CD4-positive, alpha-beta T cell (primary cell): ENCODE data around the gene RALY. TPM values are rescaled to one million over a fixed set of nuclear protein-coding genes. Genes with fewer than 3 reads are reported as not detected.

Experiments used
- ATAC-seq: fragments of 200-7000 bp; cut with Tn5 transposase; one replicate; pipeline ENCODE4 v1.10.0; 2022; ENCODE audit warnings: mild to moderate bottlenecking; ENCODE audit not compliant: poor library complexity
- CTCF ChIA-PET: fragments of 350-600 bp; sonication (Branson Sonifier 250); formaldehyde crosslinking; loops from one replicate; lab custom pipeline; 2021; ENCODE audit warnings: antibody characterized with exemption, inconsistent platforms; lab: Charles Lee
- POLR2A ChIA-PET: fragments of 350-600 bp; sonication (Branson Sonifier 250); formaldehyde crosslinking; loops from one replicate; lab custom pipeline; 2021; ENCODE audit warnings: antibody characterized with exemption, inconsistent platforms; lab: Charles Lee
- DNase-seq, 14 experiments: peaks; one replicate each; pipeline ENCODE4 v3.0.0-alpha.2; 2013 to 2020; ENCODE audit warnings: mixed read lengths in 2 of 14
- H3K27ac ChIP-seq, 2 donors: one replicate each; pipeline versions ENCODE4 v1.5.1 to v1.7.0; 2013; ENCODE audit warnings: low read length in 2 of 2, low read depth in 1 of 2, mild to moderate bottlenecking in 1 of 2
- H3K27me3 ChIP-seq, 2 experiments: 1 replicate in 1 of 2; 2 replicates in 1 of 2; pipeline versions ENCODE4 v1.6.1 to v1.7.0; 2013; ENCODE audit warnings: low read length in 2 of 2, control low read depth in 1 of 2, mild to moderate bottlenecking in 1 of 2, moderate library complexity in 1 of 2; ENCODE audit not compliant: insufficient read depth in 2 of 2, control insufficient read depth in 1 of 2
- H3K36me3 ChIP-seq: one replicate; pipeline ENCODE4 v1.6.1; 2013; ENCODE audit warnings: low read length, control low read depth; ENCODE audit not compliant: insufficient read depth
- H3K4me1 ChIP-seq: one replicate; pipeline ENCODE4 v1.6.1; 2013; ENCODE audit warnings: low read length, control low read depth; ENCODE audit not compliant: insufficient read depth
- H3K4me3 ChIP-seq: one replicate; pipeline ENCODE4 v1.5.1; 2013; ENCODE audit warnings: mild to moderate bottlenecking, low read length, moderate library complexity
- H3K9me3 ChIP-seq, 2 experiments: 1 replicate in 1 of 2; 2 replicates in 1 of 2; pipeline versions ENCODE4 v1.6.1 to v1.7.0; 2013; ENCODE audit warnings: low read length in 2 of 2, mild to moderate bottlenecking in 2 of 2, control low read depth in 1 of 2, moderate library complexity in 1 of 2; ENCODE audit not compliant: control insufficient read depth in 1 of 2, insufficient read depth in 1 of 2
- H3K27ac Mint-ChIP-seq: one replicate; pipeline ENCODE4 v1.8.0; 2020; ENCODE audit warnings: mixed read lengths
- H3K27me3 Mint-ChIP-seq: one replicate; pipeline ENCODE4 v1.8.0; 2021; ENCODE audit warnings: mixed read lengths
- H3K36me3 Mint-ChIP-seq: one replicate; pipeline ENCODE4 v1.8.0; 2021; ENCODE audit warnings: low read depth, mixed read lengths
- H3K4me1 Mint-ChIP-seq: one replicate; pipeline ENCODE4 v1.8.0; 2021; ENCODE audit warnings: low read depth, mixed read lengths
- H3K4me3 Mint-ChIP-seq: one replicate; pipeline ENCODE4 v1.8.0; 2020; ENCODE audit warnings: mild to moderate bottlenecking, mixed read lengths
- H3K9me3 Mint-ChIP-seq: one replicate; pipeline ENCODE4 v1.8.0; 2020; ENCODE audit warnings: mixed read lengths
- intact Hi-C, 2 experiments: fragments of 100-400 bp; cut with DNase I in 1 of 2; cut with micrococcal nuclease in 1 of 2; formaldehyde crosslinking; loops; one replicate each; pipeline versions ENCODE4 v1.15.1 to v1.9.0; 2023 to 2025; cut with DNase I, micrococcal nuclease
- total RNA-seq, 174 experiments: library from RNA in 2 of 174; stranded (reverse) in 2 of 174; gene quantifications; one replicate each; pipeline ENCODE4 v1.2.3 and lab custom pipeline; 2021 to 2026
- TF ChIP-seq, protein P1 (sequence below): fragments of 200-600 bp; IDR thresholded peaks from one replicate; pipeline ENCODE4 v1.8.0; 2022; ENCODE audit warnings: antibody characterized with exemption, mild to moderate bottlenecking

Gene RALY
- total RNA-seq, 2 experiments from 2014 or later, result 112 TPM

- H3K36me3 Mint-ChIP-seq, result peaks cover 58% of the 10 kb centered on the region
- Histone ChIP-seq H3K27me3 (no peaks in the 10 kb centered on the region), H3K36me3 (peaks cover 56% of the 10 kb centered on the region), H3K9me3 (no peaks in the 10 kb centered on the region), H3K27ac (no peak overlapping the region), H3K4me1 (peaks cover 12% of the 10 kb centered on the region), H3K4me3 (no peak overlapping the region)
- intact Hi-C loops, result loop anchor here (1.0 to 5.0 kb wide), 4 partner anchors 138 to 156 kb away; no protein-coding TSS in a partner anchor
- H3K27me3 Mint-ChIP-seq, result no peaks in the 10 kb centered on the region
- H3K4me1 Mint-ChIP-seq, result peaks cover 39% of the 10 kb centered on the region
- DNase-seq (no peak), ATAC-seq (no peak)
- ChIA-PET POLR2A (no interaction called here), CTCF (no interaction called here)
- H3K27ac Mint-ChIP-seq, result no peak overlapping the region
- H3K4me3 Mint-ChIP-seq, result no peak overlapping the region
- no peaks in the 10 kb centered on the region for H3K9me3 Mint-ChIP-seq
- TF ChIP-seq, protein P1, sequence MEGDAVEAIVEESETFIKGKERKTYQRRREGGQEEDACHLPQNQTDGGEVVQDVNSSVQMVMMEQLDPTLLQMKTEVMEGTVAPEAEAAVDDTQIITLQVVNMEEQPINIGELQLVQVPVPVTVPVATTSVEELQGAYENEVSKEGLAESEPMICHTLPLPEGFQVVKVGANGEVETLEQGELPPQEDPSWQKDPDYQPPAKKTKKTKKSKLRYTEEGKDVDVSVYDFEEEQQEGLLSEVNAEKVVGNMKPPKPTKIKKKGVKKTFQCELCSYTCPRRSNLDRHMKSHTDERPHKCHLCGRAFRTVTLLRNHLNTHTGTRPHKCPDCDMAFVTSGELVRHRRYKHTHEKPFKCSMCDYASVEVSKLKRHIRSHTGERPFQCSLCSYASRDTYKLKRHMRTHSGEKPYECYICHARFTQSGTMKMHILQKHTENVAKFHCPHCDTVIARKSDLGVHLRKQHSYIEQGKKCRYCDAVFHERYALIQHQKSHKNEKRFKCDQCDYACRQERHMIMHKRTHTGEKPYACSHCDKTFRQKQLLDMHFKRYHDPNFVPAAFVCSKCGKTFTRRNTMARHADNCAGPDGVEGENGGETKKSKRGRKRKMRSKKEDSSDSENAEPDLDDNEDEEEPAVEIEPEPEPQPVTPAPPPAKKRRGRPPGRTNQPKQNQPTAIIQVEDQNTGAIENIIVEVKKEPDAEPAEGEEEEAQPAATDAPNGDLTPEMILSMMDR, result no peak
Measured at GRCh38 chr20:34070859-34071258, 77.1 kb downstream of the RALY start.

DNA sequence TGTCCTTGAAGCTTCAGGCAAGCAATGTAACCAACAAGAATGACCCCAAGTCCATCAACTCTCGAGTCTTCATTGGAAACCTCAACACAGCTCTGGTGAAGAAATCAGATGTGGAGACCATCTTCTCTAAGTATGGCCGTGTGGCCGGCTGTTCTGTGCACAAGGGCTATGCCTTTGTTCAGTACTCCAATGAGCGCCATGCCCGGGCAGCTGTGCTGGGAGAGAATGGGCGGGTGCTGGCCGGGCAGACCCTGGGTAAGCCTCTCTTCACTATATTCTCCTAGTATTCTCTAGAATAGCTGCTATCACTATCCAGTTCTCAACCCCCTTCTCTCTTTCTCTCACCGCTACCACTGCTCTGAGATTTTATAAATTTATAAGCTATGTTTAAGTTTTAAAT is 78.4 kb downstream of the RALY start:
- Histone ChIP-seq H3K9me3 (no peaks in the 10 kb centered on the region), H3K4me3 (no peak overlapping the region), H3K27me3 (no peaks in the 10 kb centered on the region), H3K36me3 (peaks cover 62% of the 10 kb centered on the region), H3K4me1 (peaks cover 12% of the 10 kb centered on the region), H3K27ac (no peak overlapping the region)
- ChIA-PET POLR2A (no interaction called here), CTCF (interaction anchor here (0.9 kb wide), 1 partner anchor 57 kb away, joined by 3 read pairs; no protein-coding TSS in a partner anchor)
- ATAC-seq, result no peak
- DNase-seq, result no peak
- no peak overlapping the region for H3K4me3 Mint-ChIP-seq
- H3K36me3 Mint-ChIP-seq, result peaks cover 62% of the 10 kb centered on the region
- peaks cover 39% of the 10 kb centered on the region for H3K4me1 Mint-ChIP-seq
- no peaks in the 10 kb centered on the region for H3K9me3 Mint-ChIP-seq
- no peak overlapping the region for H3K27ac Mint-ChIP-seq
- TF ChIP-seq, protein P1, result no peak
- intact Hi-C loops, result loop anchor here in 1 of 2 experiments (5.0 kb wide), 1 partner anchor 140 kb away; no protein-coding TSS in a partner anchor
- H3K27me3 Mint-ChIP-seq, result no peaks in the 10 kb centered on the region

DNA sequence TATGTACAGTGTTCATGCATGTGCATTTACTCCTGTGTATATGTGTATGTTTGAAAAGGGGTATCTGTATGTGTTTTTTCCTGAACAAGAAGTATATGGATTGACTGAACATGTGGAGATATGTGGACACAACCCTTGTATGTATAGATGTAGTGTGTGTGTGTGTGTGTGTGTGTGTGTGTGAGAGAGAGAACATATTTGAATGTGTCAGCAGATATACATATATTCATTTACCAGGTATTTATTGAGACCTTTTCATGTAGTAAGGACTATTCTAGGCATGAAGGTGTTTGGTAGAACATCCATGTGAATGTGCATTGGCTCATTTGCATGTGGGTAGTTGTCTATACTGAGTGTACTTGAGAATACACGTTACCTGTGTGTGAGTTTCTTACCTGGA is 79.1 kb downstream of the RALY start:
- peaks cover 64% of the 10 kb centered on the region for H3K36me3 ChIP-seq
- intact Hi-C loops, result loop anchor here in 1 of 2 experiments (5.0 kb wide), 1 partner anchor 140 kb away; no protein-coding TSS in a partner anchor
- peaks cover 37% of the 10 kb centered on the region for H3K4me1 Mint-ChIP-seq
- DNase-seq (no peak), ATAC-seq (no peak)
- no peaks in the 10 kb centered on the region for H3K9me3 Mint-ChIP-seq
- H3K4me3 ChIP-seq, result no peak overlapping the region
- peaks cover 13% of the 10 kb centered on the region for H3K4me1 ChIP-seq
- H3K27ac Mint-ChIP-seq, result peak overlapping the region; percentile 10
- H3K27me3 Mint-ChIP-seq, result no peaks in the 10 kb centered on the region
- H3K27me3 ChIP-seq, result no peaks in the 10 kb centered on the region
- TF ChIP-seq, protein P1, result no peak
- H3K9me3 ChIP-seq, result no peaks in the 10 kb centered on the region
- no peak overlapping the region for H3K27ac ChIP-seq
- peaks cover 69% of the 10 kb centered on the region for H3K36me3 Mint-ChIP-seq
- ChIA-PET CTCF (interaction anchor here (0.9 kb wide), 1 partner anchor 57 kb away, joined by 3 read pairs; no protein-coding TSS in a partner anchor), POLR2A (no interaction called here)
- no peak overlapping the region for H3K4me3 Mint-ChIP-seq
